ENCODE measurements around the gene TRIO. TPM values are rescaled to one million over a fixed set of nuclear protein-coding genes. Genes with fewer than 3 reads are reported as not detected.

The TRIO gene
- total and polyA plus RNA-seq, 2 of the 8 experiments (the other 6 are each of a cell fraction or from before 2014, with no cell fraction given), result 35.1 to 69.1 TPM

DNA sequence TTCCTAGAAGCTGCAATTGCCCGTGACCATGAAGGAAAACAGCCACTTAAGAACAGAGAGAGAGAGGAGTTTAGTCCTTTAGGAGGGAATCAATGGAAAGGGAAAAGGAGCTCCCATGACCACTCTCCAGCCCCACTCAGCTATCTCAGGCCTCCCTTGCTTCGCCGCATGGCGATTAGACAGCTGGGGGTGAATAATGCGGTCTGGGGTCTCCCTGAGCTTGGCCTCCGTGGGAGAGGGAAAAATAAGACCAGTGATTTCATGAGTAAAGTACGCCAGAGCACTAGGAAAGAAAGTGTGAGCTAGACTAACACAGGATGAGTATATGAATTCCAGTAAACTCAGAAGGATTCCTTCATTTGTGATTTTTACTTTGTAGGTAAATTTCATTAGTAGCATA is 180.3 kb downstream of the TRIO start:
- no peak overlapping the region for H2BK15ac ChIP-seq (ENCODE audit: low read length)
- no peak overlapping the region for H3K14ac ChIP-seq (ENCODE audit: insufficient read length)
- FAIRE-seq (no peak), DNase-seq (ENCODE audit: low read depth in 1 of 2, low spot score in 2 of 2) (no peak)
- ChIA-PET POLR2A (ENCODE audit: partially characterized antibody) (interaction anchor here (1.3 to 1.4 kb wide), 2 partner anchors 13 to 288 kb away, joined by 3 read pairs; no protein-coding TSS in a partner anchor), CTCF (ENCODE audit: partially characterized antibody) (interaction anchor here (0.9 to 10.5 kb wide), 10 partner anchors 13 to 320 kb away, joined by 3 to 155 read pairs (median 3); no protein-coding TSS in a partner anchor)
- no peak overlapping the region for H3K9ac ChIP-seq (replicated peaks in 1 of 4; ENCODE audit: extremely low read depth in 1 of 4, low read depth in 3 of 4, low read length in 3 of 4)
- H3K79me2 ChIP-seq (ENCODE audit: control insufficient read depth in 1 of 2, insufficient read depth in 2 of 2, low read length in 2 of 2), result no peaks in the 10 kb centered on the region
- peaks cover 0 to 12% (median 1%) of the 10 kb centered on the region in 4 experiments; a peak in 3 of 7 replicates for H3K4me1 ChIP-seq (replicated peaks in 1 of 4; ENCODE audit: control insufficient read depth in 3 of 4, insufficient read depth in 4 of 4, low read length in 3 of 4)
- no peaks in the 10 kb centered on the region for H3K23me2 ChIP-seq (ENCODE audit: low read depth, low read length)
- H4K8ac ChIP-seq (ENCODE audit: extremely low read depth, insufficient read depth, low read length), result no peak overlapping the region
- peaks cover 0 to 6% of the 10 kb centered on the region in 2 experiments for H4K20me1 ChIP-seq (replicated peaks in 1 of 2; ENCODE audit: control insufficient read depth in 1 of 2, insufficient read depth in 2 of 2, low read length in 2 of 2)
- no peak overlapping the region for H2AFZ ChIP-seq (ENCODE audit: low read length)
- H3K9me3 ChIP-seq (ENCODE audit: insufficient read depth in 2 of 2, low read depth in 1 of 2, low read length in 1 of 2), result peaks cover 4 to 7% of the 10 kb centered on the region in 2 experiments; a peak in 2 of 4 replicates
- peaks cover 0 to 12% (median 6%) of the 10 kb centered on the region in 4 experiments; a peak in 5 of 8 replicates for H3K36me3 ChIP-seq (ENCODE audit: control insufficient read depth in 2 of 4, insufficient read depth in 4 of 4, low read length in 3 of 4)
- H3K56ac ChIP-seq (replicated peaks; ENCODE audit: insufficient read length, low read depth, low read length), result no peak overlapping the region
- H3K4me2 ChIP-seq (ENCODE audit: insufficient read depth in 1 of 2, low read depth in 2 of 2, low read length in 2 of 2), result no peak overlapping the region
- H2AK5ac ChIP-seq (ENCODE audit: low read depth, low read length), result no peak overlapping the region
- no peak overlapping the region for H4K91ac ChIP-seq (replicated peaks; ENCODE audit: insufficient read length, low read length)
- H3K79me1 ChIP-seq (ENCODE audit: low read depth, low read length), result no peaks in the 10 kb centered on the region; the same call in 1 of the 2 replicates
- H3K23ac ChIP-seq (ENCODE audit: insufficient read length), result no peak overlapping the region
- WGBS, 2 experiments (ENCODE audit: extremely low coverage in 1 of 2, insufficient coverage in 1 of 2, insufficient read length in 1 of 2, insufficient replicate concordance in 2 of 2, low coverage in 1 of 2, low lambda C conversion rate in 2 of 2, missing lambda C conversion rate in 1 of 2), result 98% methylated on average over 7 of the region's 7 CpGs; no CpG with 5 or more reads in 1 of the 2 experiments
- no peak overlapping the region for H2BK20ac ChIP-seq (ENCODE audit: low read length)
- H2BK120ac ChIP-seq (replicated peaks; ENCODE audit: low read depth, low read length), result no peak overlapping the region
- H4K5ac ChIP-seq (ENCODE audit: insufficient read length, low read depth, low read length), result no peak overlapping the region
- H2BK12ac ChIP-seq (ENCODE audit: low read depth, low read length), result no peak overlapping the region
- no peak overlapping the region for H3K4ac ChIP-seq (replicated peaks; ENCODE audit: insufficient read length, low read depth, low read length)
- H2BK5ac ChIP-seq (ENCODE audit: low read depth, low read length), result no peak overlapping the region
- no peaks in the 10 kb centered on the region for H3K27me3 ChIP-seq (replicated peaks in 1 of 4; ENCODE audit: control insufficient read depth in 3 of 4, extremely low read depth in 1 of 4, insufficient read depth in 3 of 4, low read length in 3 of 4)
- TF ChIP-seq CBX8 (IDR thresholded peaks at IDR 0.05; ENCODE audit: borderline replicate concordance, low read depth, low read length) (no peak), SIN3A (conservative IDR thresholded peaks at IDR 0.05 in 1 of 2, IDR thresholded peaks at IDR 0.05 in 1 of 2; ENCODE audit: low read depth in 1 of 2, low read length in 2 of 2) (no peak)
- no peak overlapping the region for H3K4me3 ChIP-seq (ENCODE audit: extremely low read depth in 1 of 4, insufficient read depth in 2 of 4, low read depth in 3 of 4, low read length in 4 of 4)
- no peak overlapping the region for H3K18ac ChIP-seq (ENCODE audit: extremely low read depth, low read length)
- H3K27ac ChIP-seq (ENCODE audit: low read depth, low read length), result no peak overlapping the region
